ENCODE measurements around the gene UGT1A6. TPM values are rescaled to one million over a fixed set of nuclear protein-coding genes. Genes with fewer than 3 reads are reported as not detected.
"Not testable (repeated sequence)": the region's sequence is repeated elsewhere in the genome, so short reads cannot be mapped to it uniquely, and the experiment has no call there.

The UGT1A6 gene
- polyA plus RNA-seq, 6 donors from 2014 or later = not detected

DNA sequence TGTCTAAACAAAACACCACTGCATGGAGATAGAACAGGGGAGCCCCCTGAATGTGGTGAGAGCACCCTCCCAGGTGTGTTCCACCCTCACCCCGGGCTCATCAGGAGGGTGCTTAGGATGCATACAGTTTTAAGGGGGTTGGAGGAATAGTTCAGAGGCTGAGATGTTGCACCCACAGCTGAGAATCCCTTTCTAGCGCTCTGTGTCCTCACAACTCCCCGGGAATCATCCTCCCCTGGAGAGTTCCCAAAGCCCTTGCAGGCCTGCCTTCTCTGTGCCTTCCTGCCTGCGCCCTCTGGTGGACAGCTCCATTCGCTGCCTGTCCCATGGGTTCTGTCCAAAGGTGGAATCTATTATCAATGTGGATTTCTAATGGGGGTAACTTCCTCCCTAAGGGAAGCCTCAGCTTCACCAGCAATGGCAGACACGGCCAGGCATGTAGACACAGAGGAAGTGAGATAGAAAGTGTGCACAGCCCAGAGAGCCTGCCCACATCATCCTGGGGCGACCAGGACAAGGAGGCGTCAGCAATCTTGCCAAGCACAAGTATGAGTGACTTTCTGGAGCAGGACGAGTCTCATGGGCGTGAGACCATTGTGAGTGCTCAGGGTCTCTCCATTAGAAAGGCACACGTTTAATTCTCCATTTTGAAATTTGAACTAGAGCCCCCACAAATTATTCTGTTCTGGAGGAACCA, 18.8 kb downstream of the UGT1A6 start:
- H3K27ac Mint-ChIP-seq = peak overlapping the region in 1 of 6 donors; percentile 83
- H3K4me3 Mint-ChIP-seq = no peak overlapping the region
- DNase-seq (peak; percentile 49), ATAC-seq (ENCODE audit: low read depth in 2 of 2) (peak; percentile 67 to 75)
- peaks cover 5 to 7% (median 6%) of the 10 kb centered on the region in 3 donors for H3K4me1 Mint-ChIP-seq
- no peaks in the 10 kb centered on the region for H3K36me3 Mint-ChIP-seq
- no peaks in the 10 kb centered on the region for H3K9me3 Mint-ChIP-seq
- H3K27me3 Mint-ChIP-seq = peaks cover 16 to 25% (median 21%) of the 10 kb centered on the region in 3 donors

GRCh38 chr2:233712611-233713261, 20.0 kb downstream of the UGT1A6 start, which contains the start of gene UGT1A5:
Gene UGT1A5 (plus strand): TSS chr2:233712907. CDS start chr2:233712992, 85 bp downstream.
- peaks cover 5 to 7% (median 6%) of the 10 kb centered on the region in 3 donors for H3K4me1 Mint-ChIP-seq
- ATAC-seq (ENCODE audit: low read depth in 2 of 2) = no peak
- H3K4me3 Mint-ChIP-seq = no peak within 1 kb of the TSS
- H3K27ac Mint-ChIP-seq = peak within 1 kb of the TSS in 1 of 6 donors; percentile 83
- H3K9me3 Mint-ChIP-seq = no peaks in the 10 kb centered on the region
- H3K36me3 Mint-ChIP-seq = no peaks in the 10 kb centered on the region
- H3K27me3 Mint-ChIP-seq = peaks cover 21 to 29% (median 28%) of the 10 kb centered on the region in 3 donors
- DNase-seq = no peak

DNA sequence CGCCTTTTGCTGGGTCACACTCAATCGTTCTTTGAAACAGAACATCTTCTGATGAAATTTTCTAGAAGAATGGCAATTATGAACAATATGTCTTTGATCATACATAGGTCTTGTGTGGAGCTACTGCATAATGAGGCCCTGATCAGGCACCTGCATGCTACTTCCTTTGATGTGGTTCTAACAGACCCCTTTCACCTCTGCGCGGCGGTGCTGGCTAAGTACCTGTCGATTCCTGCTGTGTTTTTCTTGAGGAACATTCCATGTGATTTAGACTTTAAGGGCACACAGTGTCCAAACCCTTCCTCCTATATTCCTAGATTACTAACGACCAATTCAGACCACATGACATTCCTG, 20.5 kb downstream of the UGT1A6 start:
- DNase-seq (no peak), ATAC-seq (ENCODE audit: low read depth in 2 of 2) (no peak)
- Mint-ChIP-seq H3K27ac (no peak overlapping the region), H3K27me3 (peaks cover 26 to 33% (median 32%) of the 10 kb centered on the region in 3 donors), H3K4me1 (peaks cover 5 to 7% (median 6%) of the 10 kb centered on the region in 3 donors), H3K4me3 (no peak overlapping the region), H3K36me3 (no peaks in the 10 kb centered on the region), H3K9me3 (peaks cover 0 to under 1% (median 0%) of the 10 kb centered on the region in 7 donors)

DNA sequence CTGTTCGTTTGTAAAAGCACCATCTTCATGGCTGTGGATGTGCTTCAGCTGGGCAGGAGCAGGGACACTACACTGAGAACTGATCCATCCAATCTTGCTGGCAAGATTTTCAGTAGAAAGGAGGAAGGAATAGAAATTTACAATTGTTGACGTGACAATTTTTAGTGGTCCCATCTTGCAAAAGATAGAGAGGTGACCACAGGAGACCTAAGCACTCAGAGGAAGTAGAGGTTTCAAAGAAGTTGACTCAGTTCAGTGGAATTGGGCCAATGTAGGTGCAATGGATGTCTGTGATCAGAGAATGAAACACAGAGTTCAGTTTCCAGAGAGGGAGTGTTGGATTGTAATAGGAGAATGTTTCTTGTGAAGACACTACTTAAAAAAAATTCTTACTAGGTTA, 21.4 kb downstream of the UGT1A6 start:
- Mint-ChIP-seq H3K9me3 (peaks cover 0 to 2% (median 0%) of the 10 kb centered on the region in 7 donors), H3K27ac (no peak overlapping the region), H3K36me3 (no peaks in the 10 kb centered on the region), H3K4me1 (peaks cover 5 to 7% (median 6%) of the 10 kb centered on the region in 3 donors), H3K27me3 (peaks cover 30 to 42% (median 39%) of the 10 kb centered on the region in 3 donors), H3K4me3 (no peak overlapping the region)
- ATAC-seq (ENCODE audit: low read depth in 2 of 2) (no peak), DNase-seq (no peak)

DNA sequence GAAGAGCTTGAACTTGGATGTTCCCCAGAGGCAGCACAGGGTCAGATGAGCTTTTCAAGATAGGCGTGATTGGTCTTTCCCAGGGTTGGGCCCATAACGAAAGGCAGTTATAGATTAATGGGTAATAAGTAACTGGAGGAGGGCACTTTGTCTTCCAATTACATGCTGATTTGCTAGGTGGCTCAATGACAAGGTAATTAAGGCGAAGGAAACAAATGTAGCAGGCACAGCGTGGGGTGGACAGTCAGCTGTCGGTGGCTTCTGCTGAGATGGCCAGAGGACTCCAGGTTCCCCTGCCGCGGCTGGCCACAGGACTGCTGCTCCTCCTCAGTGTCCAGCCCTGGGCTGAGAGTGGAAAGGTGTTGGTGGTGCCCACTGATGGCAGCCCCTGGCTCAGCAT, 25.9 kb downstream of the UGT1A6 start, which contains the start of gene UGT1A4:
TSS of gene UGT1A4 (plus strand) at position 185 of the 400 bp plus-strand sequence. CDS start at position 270, 85 bp downstream.
- peaks cover 0 to 2% (median 0%) of the 10 kb centered on the region in 7 donors for H3K9me3 Mint-ChIP-seq
- DNase-seq = no peak
- no peak within 1 kb of the TSS for H3K27ac Mint-ChIP-seq
- H3K27me3 Mint-ChIP-seq = peaks cover 32 to 54% (median 40%) of the 10 kb centered on the region in 3 donors
- no peaks in the 10 kb centered on the region for H3K36me3 Mint-ChIP-seq
- ATAC-seq (ENCODE audit: low read depth in 2 of 2) = no peak
- H3K4me3 Mint-ChIP-seq = peak within 1 kb of the TSS in 1 of 8 donors; percentile 25
- H3K4me1 Mint-ChIP-seq = no peaks in the 10 kb centered on the region

- DNase-seq (no peak), ATAC-seq (ENCODE audit: low read depth in 2 of 2) (no peak)
- peak within 1 kb of the TSS in 1 of 6 donors; percentile 39 for H3K27ac Mint-ChIP-seq
- no peak within 1 kb of the TSS for H3K4me3 Mint-ChIP-seq
- H3K4me1 Mint-ChIP-seq = peaks cover 0 to 5% (median 0%) of the 10 kb centered on the region in 3 donors
- H3K27me3 Mint-ChIP-seq = peaks cover 19 to 43% (median 34%) of the 10 kb centered on the region in 3 donors
- H3K36me3 Mint-ChIP-seq = peaks cover 0 to 5% of the 10 kb centered on the region in 2 donors
- peaks cover 0 to 6% (median 0%) of the 10 kb centered on the region in 7 donors for H3K9me3 Mint-ChIP-seq
Observed at GRCh38 chr2:233728723-233729301, 36.1 kb downstream of the UGT1A6 start, which contains the start of gene UGT1A3. Gene UGT1A3 (plus strand): TSS chr2:233729042. CDS start chr2:233729127, 85 bp downstream.

DNA sequence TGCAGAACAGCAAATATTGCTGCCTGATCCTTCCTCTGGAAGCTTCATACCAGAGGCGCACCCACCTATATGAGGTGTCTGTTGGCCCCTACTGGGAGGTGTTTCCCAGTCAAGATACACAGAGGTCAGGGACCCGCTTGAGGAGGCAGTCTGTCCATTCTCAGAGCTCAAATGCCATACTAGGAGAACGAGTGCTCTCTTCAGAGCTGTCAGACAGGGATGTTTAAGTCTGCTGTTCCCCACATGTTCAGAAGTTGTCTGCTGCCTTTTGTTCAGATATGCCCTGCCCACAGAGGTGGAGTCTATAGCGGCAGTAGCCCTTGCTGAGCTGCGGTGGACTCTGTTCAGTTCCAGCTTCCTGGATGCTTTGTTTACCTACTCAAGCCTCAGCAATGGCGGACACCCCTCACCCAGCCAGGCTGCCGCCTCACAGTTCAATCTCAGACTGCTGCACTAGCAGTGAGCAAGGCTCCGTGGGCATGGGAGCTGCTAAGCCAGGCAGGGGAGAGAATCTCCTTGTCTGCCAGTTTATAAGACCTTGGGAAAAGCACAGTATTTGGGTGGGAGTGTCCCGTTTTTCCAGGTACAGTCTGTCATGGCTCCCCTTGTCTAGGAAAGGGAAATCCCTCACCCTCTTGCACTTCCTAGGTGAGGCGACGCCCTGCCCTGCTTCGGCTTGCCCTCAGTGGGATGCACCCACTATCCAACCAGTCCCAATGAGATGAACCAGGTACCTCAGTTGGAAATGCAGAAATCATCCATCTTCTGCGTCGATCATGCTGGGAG, 44.4 kb downstream of the UGT1A6 start:
- peaks cover 30 to 57% (median 51%) of the 10 kb centered on the region in 3 donors for H3K27me3 Mint-ChIP-seq

GRCh38 chr2:233740870-233741269, 48.2 kb downstream of the UGT1A6 start:
- H3K9me3 Mint-ChIP-seq = peaks cover 0 to 5% (median 0%) of the 10 kb centered on the region in 7 donors
- ATAC-seq (ENCODE audit: low read depth in 2 of 2) (no peak), DNase-seq (no peak)
- no peak overlapping the region for H3K27ac Mint-ChIP-seq
- H3K4me1 Mint-ChIP-seq = no peaks in the 10 kb centered on the region
- H3K36me3 Mint-ChIP-seq = peaks cover 5 to 25% of the 10 kb centered on the region in 2 donors
- no peak overlapping the region for H3K4me3 Mint-ChIP-seq
- H3K27me3 Mint-ChIP-seq = peaks cover 40 to 44% (median 43%) of the 10 kb centered on the region in 3 donors

More for the DNA sequence above, 44.4 kb downstream of the UGT1A6 start:
- H3K27ac Mint-ChIP-seq; H3K4me1 Mint-ChIP-seq; DNase-seq; H3K4me3 Mint-ChIP-seq; ATAC-seq (ENCODE audit: low read depth in 2 of 2); H3K9me3 Mint-ChIP-seq: not testable (repeated sequence)
- peaks cover 5 to 25% of the 10 kb centered on the region in 2 donors for H3K36me3 Mint-ChIP-seq

- Mint-ChIP-seq H3K27ac (no peak overlapping the region), H3K9me3 (peaks cover 0 to 7% (median 4%) of the 10 kb centered on the region in 7 donors), H3K36me3 (peaks cover 5 to 11% of the 10 kb centered on the region in 2 donors), H3K4me1 (no peaks in the 10 kb centered on the region), H3K27me3 (peaks cover 42 to 48% (median 42%) of the 10 kb centered on the region in 3 donors), H3K4me3 (peak overlapping the region in 1 of 8 donors; percentile 25)
- ATAC-seq (ENCODE audit: low read depth in 2 of 2) = no peak
- no peak for DNase-seq
Observed at GRCh38 chr2:233743464-233744259, 51.0 kb downstream of the UGT1A6 start.

DNA sequence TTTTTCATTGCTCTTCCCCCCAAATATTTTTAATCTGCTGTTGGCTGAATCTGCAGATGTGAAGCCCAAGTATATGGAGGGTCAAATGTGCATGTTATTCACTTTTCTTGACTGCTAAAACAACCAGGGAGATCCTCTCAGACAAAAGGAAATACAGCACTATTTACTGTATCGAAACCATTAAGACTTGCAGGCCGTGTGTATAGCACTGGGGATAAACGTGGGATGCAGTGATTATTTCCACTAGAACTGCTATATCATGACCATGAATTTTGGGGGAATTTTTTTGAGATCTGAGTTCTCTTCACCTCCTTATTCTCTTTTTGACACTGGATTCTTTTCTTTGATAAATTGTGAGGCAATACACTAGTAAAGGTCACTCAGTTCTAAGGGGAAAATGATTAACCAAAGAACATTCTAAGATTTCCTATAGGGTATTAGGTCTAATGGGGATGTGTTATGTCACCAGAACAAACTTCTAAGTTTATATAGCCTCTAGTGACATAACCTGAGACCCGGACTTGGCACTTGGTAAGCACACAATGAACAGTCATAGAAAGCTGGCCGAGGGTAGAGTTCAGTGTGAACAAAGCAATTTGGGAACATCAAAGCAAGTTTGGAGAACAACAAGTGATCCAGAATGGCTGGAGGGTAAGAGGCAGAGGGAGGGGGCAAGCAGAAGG, 52.5 kb downstream of the UGT1A6 start:
- no peak for ATAC-seq (ENCODE audit: low read depth in 2 of 2)
- Mint-ChIP-seq H3K36me3 (peaks cover 12 to 13% of the 10 kb centered on the region in 2 donors), H3K9me3 (peaks cover 6 to 18% (median 11%) of the 10 kb centered on the region in 7 donors), H3K4me3 (no peak overlapping the region), H3K27ac (no peak overlapping the region), H3K27me3 (peaks cover 37 to 50% (median 40%) of the 10 kb centered on the region in 3 donors), H3K4me1 (no peaks in the 10 kb centered on the region)
- no peak for DNase-seq

DNA sequence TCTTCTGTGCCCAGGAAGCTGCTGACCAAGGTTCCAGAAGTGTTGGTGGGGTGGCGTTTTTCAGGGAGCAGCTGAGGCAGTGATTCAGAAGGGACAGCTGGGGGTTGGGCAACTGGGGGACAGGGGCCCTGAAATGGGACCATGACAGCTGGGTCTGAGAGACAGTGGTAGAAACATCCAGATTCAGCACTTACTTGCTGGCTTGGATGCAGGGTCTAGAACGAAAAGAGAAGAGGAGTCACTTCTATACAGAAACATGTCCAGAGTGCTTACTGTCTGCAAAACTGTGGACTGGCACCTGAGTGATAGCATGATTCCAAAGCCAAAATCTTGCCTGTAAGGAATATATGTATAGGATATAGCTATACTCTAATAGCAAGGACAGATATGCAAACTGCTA, 53.1 kb downstream of the UGT1A6 start:
- peaks cover 13 to 14% of the 10 kb centered on the region in 2 donors for H3K36me3 Mint-ChIP-seq
- not testable (repeated sequence) for H3K27ac Mint-ChIP-seq; DNase-seq; H3K4me3 Mint-ChIP-seq; ATAC-seq (ENCODE audit: low read depth in 2 of 2); H3K4me1 Mint-ChIP-seq
- peaks cover 36 to 47% (median 38%) of the 10 kb centered on the region in 3 donors for H3K27me3 Mint-ChIP-seq
- H3K9me3 Mint-ChIP-seq = peaks cover 6 to 24% (median 17%) of the 10 kb centered on the region in 7 donors

Measured in naive B cell (primary cell).